ENCODE results near the gene AZIN2.

The AZIN2 gene

DNA sequence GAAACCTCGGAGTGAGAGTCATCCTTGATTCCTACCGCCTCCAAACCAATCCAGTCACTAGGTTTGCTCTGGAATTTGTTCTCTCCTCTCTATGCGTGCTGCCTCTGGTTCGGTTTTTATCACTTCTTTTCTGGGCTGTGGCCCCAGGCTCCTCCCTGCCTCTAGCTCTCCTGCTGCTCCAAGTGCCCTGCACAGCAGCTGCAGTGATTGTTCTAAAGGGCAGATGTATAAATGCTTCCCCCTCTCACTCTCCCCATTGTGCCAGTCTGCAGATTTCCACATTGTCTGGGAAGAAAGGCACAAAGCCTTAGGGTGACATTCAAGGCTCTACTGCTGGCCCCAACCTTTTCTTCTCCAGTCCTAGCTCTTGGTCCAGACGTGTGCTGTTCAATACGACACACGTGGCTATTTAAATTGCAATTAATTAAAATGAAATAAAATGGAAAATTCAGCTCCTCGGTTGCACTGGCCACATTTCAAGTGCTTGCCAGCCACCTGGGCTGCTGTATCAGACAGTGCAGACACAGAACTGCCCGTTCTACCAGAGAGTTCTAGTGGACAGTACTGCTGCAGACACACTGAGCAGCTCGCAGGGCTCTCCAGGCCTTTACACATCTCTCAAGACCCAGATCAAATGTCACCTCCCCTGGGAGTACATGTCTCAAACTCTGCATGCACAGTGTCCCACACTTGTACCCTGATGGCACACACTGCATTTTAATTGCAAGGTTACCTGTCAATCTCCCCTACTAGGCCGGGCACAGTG lies 88.5 kb downstream of the AZIN2 start:
- Histone ChIP-seq H3K36me3 (ENCODE audit: control insufficient read depth, insufficient read depth, low read length) (peaks cover 2% of the 10 kb centered on the region), H3K27me3 (ENCODE audit: control insufficient read depth, insufficient read depth, low read length) (no peaks in the 10 kb centered on the region), H3K27ac (ENCODE audit: low read depth, low read length) (no peak overlapping the region), H3K4me3 (ENCODE audit: low read length) (no peak overlapping the region), H3K4me1 (ENCODE audit: control insufficient read depth, insufficient read depth, low read length) (no peaks in the 10 kb centered on the region), H3K9ac (ENCODE audit: low read length) (no peak overlapping the region)

Data from rectal smooth muscle tissue (tissue), 1 donor.